ENCODE data around the gene PPP1R2C.

The PPP1R2C gene

GRCh38 chrX:42778096-42778495 lies at the start of gene PPP1R2C:
TSS of gene PPP1R2C (minus strand) at chrX:42778163. CDS start at chrX:42778079, 84 bp downstream.
- DNase-seq (ENCODE audit: low read depth in 2 of 2), result peak in 1 of 2 donors; percentile 5

DNA sequence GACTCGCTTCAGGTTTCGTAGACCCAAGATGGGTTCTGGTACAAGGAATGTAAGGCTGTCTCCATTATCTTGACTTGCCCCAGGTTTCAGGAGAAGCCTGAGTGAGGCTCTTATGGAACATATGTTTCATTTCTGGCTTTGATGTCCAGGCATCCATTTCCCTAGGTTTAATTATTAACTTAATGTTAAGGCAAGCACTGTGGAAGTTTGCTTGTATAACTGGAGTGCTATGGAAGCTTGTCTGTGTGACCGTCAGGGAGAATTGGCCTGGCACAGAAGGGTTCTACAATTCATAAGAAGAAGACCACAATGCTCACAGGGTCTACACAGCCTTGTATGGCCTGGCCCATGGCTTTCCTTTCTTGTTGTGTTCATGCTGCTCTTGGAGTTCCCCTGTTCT lies 47.2 kb upstream of the PPP1R2C start:
- no peak for DNase-seq (ENCODE audit: low read depth in 2 of 2)

GRCh38 chrX:42824541-42824940 lies 46.6 kb upstream of the PPP1R2C start:
- no peak for DNase-seq (ENCODE audit: low read depth in 2 of 2)

GRCh38 chrX:42823443-42823842 lies 45.5 kb upstream of the PPP1R2C start:
- DNase-seq (ENCODE audit: low read depth in 2 of 2), result no peak

- DNase-seq (ENCODE audit: low read depth in 2 of 2), result no peak
Measured at GRCh38 chrX:42821803-42822443, 44.0 kb upstream of the PPP1R2C start.

GRCh38 chrX:42818151-42818921 lies 40.4 kb upstream of the PPP1R2C start:
- DNase-seq (ENCODE audit: low read depth in 2 of 2), result no peak

DNA sequence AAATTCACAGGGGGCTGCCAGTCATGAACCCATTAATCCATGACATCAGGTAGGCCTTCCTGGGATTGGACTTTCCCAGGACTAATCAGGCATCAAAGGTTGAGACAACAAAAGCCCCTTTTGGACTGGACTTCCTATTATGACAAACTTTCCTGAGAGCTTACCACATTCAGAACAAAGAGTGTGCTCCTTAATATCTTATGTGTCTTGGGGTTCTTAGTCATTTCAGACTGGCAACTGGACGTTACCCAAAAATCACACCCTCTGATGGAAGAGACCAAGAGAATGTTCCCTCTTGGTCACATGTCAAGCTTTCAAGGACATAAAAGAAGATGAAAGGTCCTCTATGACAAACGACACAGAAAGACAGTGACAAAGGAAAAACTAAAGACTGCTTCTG lies 31.6 kb upstream of the PPP1R2C start:
- no peak for DNase-seq (ENCODE audit: low read depth in 2 of 2)

DNA sequence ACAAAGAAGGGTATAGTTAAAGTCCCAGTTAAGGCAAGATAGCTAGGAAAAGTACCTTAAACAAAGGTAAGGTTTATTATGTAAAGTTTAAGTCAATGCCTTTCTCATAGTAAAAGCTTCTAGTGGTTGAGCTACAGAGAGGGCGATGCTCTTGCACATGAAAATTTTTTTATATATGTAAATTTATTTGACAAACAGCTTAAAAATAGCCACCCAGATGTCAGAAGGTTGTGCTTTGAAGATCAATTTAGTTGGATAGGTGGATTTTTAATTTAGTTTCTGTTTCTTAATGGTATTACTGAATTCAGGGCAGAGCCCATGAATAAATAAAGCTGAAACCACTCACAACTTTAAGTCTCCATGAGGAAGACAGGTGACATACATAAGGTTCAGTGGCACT lies 29.4 kb upstream of the PPP1R2C start:
- DNase-seq (ENCODE audit: low read depth in 2 of 2), result no peak

- DNase-seq (ENCODE audit: low read depth in 2 of 2), result no peak
Measured at GRCh38 chrX:42804524-42804923, 26.6 kb upstream of the PPP1R2C start.

GRCh38 chrX:42803320-42803719 lies 25.4 kb upstream of the PPP1R2C start:
- no peak for DNase-seq (ENCODE audit: low read depth in 2 of 2)

DNA sequence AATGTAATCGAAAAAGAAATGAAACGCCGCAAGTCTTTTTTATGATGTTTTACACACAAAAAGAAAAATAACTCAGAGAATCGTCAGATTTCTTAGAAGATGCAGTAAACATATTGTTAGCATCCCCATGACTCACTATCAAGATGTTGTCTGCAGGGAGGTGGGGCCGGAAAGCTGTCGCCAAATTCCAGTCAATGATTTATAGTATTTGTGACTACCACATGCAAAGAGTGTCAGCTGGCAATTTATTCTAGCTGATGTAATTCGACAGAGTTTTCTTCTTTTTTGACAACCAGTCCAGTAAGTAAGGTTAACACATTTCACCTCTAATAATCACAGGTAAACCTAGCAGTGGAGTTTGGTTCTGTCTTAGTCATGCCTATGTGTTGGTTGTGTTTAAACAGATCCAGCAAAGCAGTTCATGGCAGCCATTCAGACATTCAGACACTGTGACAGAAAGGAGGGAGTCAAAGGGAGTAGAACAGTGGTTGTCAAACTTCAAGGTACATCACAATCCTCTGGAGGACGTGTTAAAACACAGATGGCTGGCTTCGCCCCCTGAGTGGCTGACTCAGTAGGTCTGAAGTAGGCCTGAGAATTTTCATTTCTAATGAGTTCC lies 19.8 kb upstream of the PPP1R2C start:
- DNase-seq (ENCODE audit: low read depth in 2 of 2), result no peak

DNA sequence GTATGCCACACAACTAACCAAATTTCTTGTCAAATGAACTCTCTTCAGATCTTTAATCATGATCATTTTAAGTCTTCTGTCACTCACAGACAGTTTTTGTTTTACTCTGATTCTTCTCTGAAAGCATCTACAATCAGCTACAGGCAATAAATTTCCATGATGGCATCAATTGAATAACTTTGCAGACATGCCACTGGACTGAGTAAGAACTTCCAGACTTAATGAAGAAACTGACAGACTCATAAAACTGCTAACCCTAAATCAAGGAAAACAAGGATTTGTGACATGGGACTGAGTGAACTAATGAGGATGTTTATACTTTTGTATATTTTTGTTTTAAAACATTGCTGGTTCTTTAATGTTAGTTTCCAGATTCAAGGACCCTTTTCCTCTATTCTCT lies 5.5 kb upstream of the PPP1R2C start:
- DNase-seq (ENCODE audit: low read depth in 2 of 2), result no peak

DNA sequence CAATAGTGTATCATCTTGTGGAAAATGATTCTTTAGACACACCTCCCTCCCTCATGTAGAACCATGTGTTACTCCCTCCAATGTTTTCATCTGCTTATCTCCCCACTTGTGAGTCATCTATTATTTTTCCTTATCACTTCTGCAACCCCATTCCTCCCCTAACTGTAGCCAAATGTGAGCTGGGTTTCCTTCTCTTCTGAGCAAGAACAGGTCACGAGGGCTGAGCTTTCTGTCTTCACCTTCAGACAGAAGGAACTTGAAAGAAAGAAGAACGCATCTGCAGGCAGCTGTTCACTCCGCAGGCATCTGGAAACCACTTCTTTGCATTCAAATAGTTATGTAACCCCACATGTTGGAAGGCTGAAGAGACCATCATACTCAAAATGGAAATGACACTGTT lies 1.8 kb downstream of the PPP1R2C start:
- DNase-seq (ENCODE audit: low read depth in 2 of 2), result no peak

DNA sequence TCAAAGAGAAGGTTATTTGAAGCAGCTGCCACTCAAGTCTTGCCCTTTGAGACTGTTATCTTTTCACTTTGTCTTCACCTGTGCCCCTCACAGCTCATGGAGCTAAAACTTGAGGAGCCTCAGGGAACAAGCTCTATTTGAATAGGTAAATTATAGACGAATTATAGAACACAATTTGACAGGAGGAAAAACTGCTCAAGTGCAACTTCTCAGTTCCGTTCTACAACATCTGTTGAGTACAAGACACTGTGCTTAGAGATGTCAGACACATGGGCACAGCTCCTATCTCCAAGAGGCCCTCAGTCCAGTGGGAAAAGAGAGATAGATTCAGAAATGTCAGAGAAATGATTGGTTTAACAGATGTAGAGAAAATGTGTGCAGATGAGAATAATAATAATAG lies 5.1 kb downstream of the PPP1R2C start:
- DNase-seq (ENCODE audit: low read depth in 2 of 2), result no peak

- DNase-seq (ENCODE audit: low read depth in 2 of 2), result no peak
Measured at GRCh38 chrX:42771506-42772335, 6.2 kb downstream of the PPP1R2C start.

DNA sequence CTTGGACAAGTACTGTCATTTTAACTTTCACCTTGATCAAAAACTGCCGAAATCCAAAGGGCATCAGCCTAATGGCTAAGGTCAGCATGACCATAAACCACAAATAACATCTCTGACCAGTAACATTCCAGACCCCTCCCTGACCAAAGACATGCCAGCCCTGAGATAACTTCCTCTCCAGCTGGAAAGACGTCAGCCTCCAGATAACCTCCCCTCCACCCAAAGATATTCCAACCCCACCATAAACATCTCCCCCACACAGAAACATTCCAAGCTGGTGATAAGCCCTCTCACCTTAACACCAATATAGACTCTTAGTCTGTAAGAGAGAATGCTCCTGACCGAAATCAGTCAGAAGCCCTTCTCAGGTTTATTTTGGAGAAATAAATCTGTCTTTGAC lies 7.4 kb downstream of the PPP1R2C start:
- DNase-seq (ENCODE audit: low read depth in 2 of 2), result no peak

DNA sequence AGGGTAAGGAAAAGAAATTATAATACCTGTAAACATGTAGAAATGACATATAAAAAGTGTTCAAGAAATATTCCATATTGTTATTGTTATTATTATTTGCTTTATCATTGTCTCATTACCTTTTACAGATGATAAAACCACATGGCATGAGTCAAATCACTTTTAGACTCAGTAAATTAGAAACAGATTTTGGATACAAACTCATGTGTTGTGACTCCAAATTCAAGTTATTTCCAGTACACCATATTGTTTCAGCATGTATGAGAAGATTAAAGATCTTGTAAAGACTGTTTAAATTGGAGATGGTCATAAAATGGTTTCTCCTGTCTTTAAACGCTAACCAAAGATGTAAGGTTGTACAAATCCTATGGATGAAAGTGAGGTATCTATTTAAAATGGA lies 18.1 kb downstream of the PPP1R2C start:
- DNase-seq (ENCODE audit: low read depth in 2 of 2), result no peak

DNA sequence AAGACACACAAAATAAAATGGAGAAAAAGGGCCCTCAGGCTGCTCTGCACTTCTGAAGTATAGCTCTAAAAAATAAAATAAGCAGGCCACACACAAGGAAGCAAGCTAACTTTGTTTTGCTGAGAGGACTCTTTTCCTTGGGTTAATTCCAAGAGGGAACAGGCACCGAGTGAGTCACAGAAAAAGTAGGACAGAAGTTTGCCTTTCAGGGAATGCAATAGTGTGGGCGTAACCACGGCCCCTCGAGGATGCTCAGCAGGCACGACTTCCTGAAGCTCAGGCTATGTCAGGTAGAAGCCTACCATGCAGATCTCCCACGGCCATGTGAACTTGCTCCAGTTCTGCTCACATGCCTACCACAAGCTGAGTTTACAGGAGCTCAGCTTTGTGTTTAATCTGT lies 22.1 kb downstream of the PPP1R2C start:
- DNase-seq (ENCODE audit: low read depth in 2 of 2), result no peak

GRCh38 chrX:42754603-42755002 lies 23.4 kb downstream of the PPP1R2C start:
- no peak for DNase-seq (ENCODE audit: low read depth in 2 of 2)

- no peak for DNase-seq (ENCODE audit: low read depth in 2 of 2)
Measured at GRCh38 chrX:42754115-42754514, 23.8 kb downstream of the PPP1R2C start.

GRCh38 chrX:42752730-42753129 lies 25.2 kb downstream of the PPP1R2C start:
- no peak for DNase-seq (ENCODE audit: low read depth in 2 of 2)

DNA sequence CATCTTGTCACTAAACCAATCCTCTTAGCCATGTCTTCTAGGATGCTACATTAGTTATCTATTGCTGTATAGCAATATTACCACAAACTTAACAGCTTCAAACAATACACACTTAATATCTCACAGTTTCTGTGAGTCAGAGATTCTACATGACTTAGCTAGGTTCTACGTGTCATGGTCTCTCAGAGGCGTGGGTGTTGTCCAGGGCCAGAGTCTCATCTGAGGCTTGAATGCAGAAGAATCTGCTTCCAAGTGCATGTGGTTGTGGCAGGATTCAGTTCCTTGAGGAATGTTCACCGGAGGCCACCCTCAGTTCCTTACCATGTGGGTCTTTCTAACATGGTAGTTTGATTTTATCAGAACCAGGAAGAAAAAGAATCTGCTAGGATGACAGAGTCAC lies 26.4 kb downstream of the PPP1R2C start:
- no peak for DNase-seq (ENCODE audit: low read depth in 2 of 2)
